Fibroblast of villous mesenchyme (primary cell): Measurements from ENCODE around the gene HMGCL. TPM values are rescaled to one million over a fixed set of nuclear protein-coding genes. Genes with fewer than 3 reads are reported as not detected.
"Not testable (repeated sequence)": the region's sequence is repeated elsewhere in the genome, so short reads cannot be mapped to it uniquely, and the experiment has no call there.

Source experiments
- DNase-seq: peaks from one replicate; pipeline ENCODE4 v3.0.0-alpha.2; 2010; ENCODE audit warnings: low read depth
- H3K4me3 ChIP-seq: 2 replicates; pipeline ENCODE4 v1.5.1; 2011; ENCODE audit warnings: low read depth, mild to moderate bottlenecking, low read length
- CTCF ChIP-seq: IDR thresholded peaks from 2 replicates; pipeline ENCODE4 v1.5.1; 2012; ENCODE audit warnings: low read depth, mild to moderate bottlenecking, low read length; ENCODE audit not compliant: insufficient read depth
- total RNA-seq: library from RNA; depleted of rRNA; stranded (reverse); fragments of >200 nt; gene quantifications from 2 replicates; pipeline ENCODE4 v1.2.3, GENCODE V29; 2012

HMGCL gene
- total RNA-seq, 1 donor: 37.1 TPM

- H3K4me3 ChIP-seq: no peak overlapping the region
- TF ChIP-seq CTCF: no peak
- peak; percentile 11 for DNase-seq
Measured at GRCh38 chr1:23865543-23865930, 40.3 kb upstream of the HMGCL start.

- TF ChIP-seq CTCF: no peak
- H3K4me3 ChIP-seq: no peak overlapping the region
- no peak for DNase-seq
Measured at GRCh38 chr1:23864801-23865542, 39.7 kb upstream of the HMGCL start.

- TF ChIP-seq CTCF: no peak
- no peak for DNase-seq
- H3K4me3 ChIP-seq: no peak overlapping the region
Measured at GRCh38 chr1:23862640-23863039, 37.4 kb upstream of the HMGCL start.

GRCh38 chr1:23854568-23854967, 29.3 kb upstream of the HMGCL start:
- peak; percentile 29 for TF ChIP-seq CTCF
- H3K4me3 ChIP-seq: no peak overlapping the region
- peak; percentile 4 for DNase-seq

GRCh38 chr1:23853124-23853523, 27.9 kb upstream of the HMGCL start:
- not testable (repeated sequence) for DNase-seq, H3K4me3 ChIP-seq

GRCh38 chr1:23851406-23851805, 26.2 kb upstream of the HMGCL start:
- H3K4me3 ChIP-seq, DNase-seq: not testable (repeated sequence)

GRCh38 chr1:23848673-23849616, 23.7 kb upstream of the HMGCL start:
- DNase-seq: no peak
- no peak overlapping the region for H3K4me3 ChIP-seq
- TF ChIP-seq CTCF: no peak

- H3K4me3 ChIP-seq, DNase-seq: not testable (repeated sequence)
Measured at GRCh38 chr1:23847482-23848095, 22.4 kb upstream of the HMGCL start.
